Upper lobe of right lung (tissue), 1 donor: ENCODE data around the gene ADAP2. TPM values are rescaled to one million over a fixed set of nuclear protein-coding genes. Genes with fewer than 3 reads are reported as not detected.
A peak's percentile ranks its signal among the peaks of the same experiment; 100 is the strongest.

ENCODE experiments used
- ATAC-seq: fragments of 200-7000 bp; cut with Tn5 transposase; one replicate; pipeline ENCODE4 v1.9.1; 2020; ENCODE audit warnings: mild to moderate bottlenecking, moderate library complexity
- DNase-seq: peaks from one replicate; pipeline ENCODE4 v3.0.0-alpha.2; 2020
- H3K27ac ChIP-seq: fragments of 200-600 bp; one replicate; pipeline ENCODE4 v1.8.0; 2022
- H3K27me3 ChIP-seq: fragments of 200-600 bp; one replicate; pipeline ENCODE4 v1.8.0; 2022; ENCODE audit warnings: mild to moderate bottlenecking
- H3K36me3 ChIP-seq: fragments of 200-600 bp; one replicate; pipeline ENCODE4 v1.8.0; 2022
- H3K4me1 ChIP-seq: fragments of 200-600 bp; one replicate; pipeline ENCODE4 v1.8.0; 2022
- H3K4me3 ChIP-seq: fragments of 200-600 bp; one replicate; pipeline ENCODE4 v1.8.0; 2022; ENCODE audit warnings: mild to moderate bottlenecking
- H3K9me3 ChIP-seq: fragments of 200-600 bp; one replicate; pipeline ENCODE4 v1.8.0; 2022
- CTCF ChIP-seq: fragments of 200-600 bp; IDR thresholded peaks from one replicate; pipeline ENCODE4 v1.8.0; 2022; ENCODE audit warnings: antibody characterized with exemption
- intact Hi-C: fragments of 100-400 bp; cut with DNase I; formaldehyde crosslinking; loops from one replicate; pipeline ENCODE4 v1.11.0; 2022
- total RNA-seq: library from RNA; stranded (reverse); fragmentation: NEBNext Ultra II Directional; extraction: Animal tissue kit (Norgen Biotek cat#: 25700); gene quantifications from one replicate; pipeline ENCODE4 v1.2.1, GENCODE V29; 2021
- donor health status: DM: no; HTN: yes; CAD: no; lungs with severe emphysema.

ADAP2 gene
- total RNA-seq, 1 donor from 2014 or later = 19.8 TPM

- Histone ChIP-seq H3K4me1 (no peaks in the 10 kb centered on the region), H3K4me3 (no peak overlapping the region), H3K27ac (no peak overlapping the region), H3K36me3 (peaks cover 86% of the 10 kb centered on the region), H3K9me3 (no peaks in the 10 kb centered on the region), H3K27me3 (no peaks in the 10 kb centered on the region)
- DNase-seq (no peak), ATAC-seq (no peak)
- intact Hi-C loops = no loop called here
- no peak for TF ChIP-seq CTCF
Observed at GRCh38 chr17:30997842-30998241, 76.1 kb downstream of the ADAP2 start.

- TF ChIP-seq CTCF = no peak
- intact Hi-C loops = no loop called here
- Histone ChIP-seq H3K27ac (no peak overlapping the region), H3K4me1 (no peaks in the 10 kb centered on the region), H3K9me3 (no peaks in the 10 kb centered on the region), H3K27me3 (no peaks in the 10 kb centered on the region), H3K4me3 (no peak overlapping the region), H3K36me3 (peaks cover 56% of the 10 kb centered on the region)
- no peak for DNase-seq
- ATAC-seq = no peak
Observed at GRCh38 chr17:31002047-31002446, 80.3 kb downstream of the ADAP2 start.

- intact Hi-C loops = no loop called here
- peaks cover 3% of the 10 kb centered on the region for H3K4me1 ChIP-seq
- ATAC-seq = no peak
- no peak for DNase-seq
- H3K4me3 ChIP-seq = no peak overlapping the region
- no peaks in the 10 kb centered on the region for H3K9me3 ChIP-seq
- TF ChIP-seq CTCF = no peak
- H3K27ac ChIP-seq = no peak overlapping the region
- no peaks in the 10 kb centered on the region for H3K27me3 ChIP-seq
- H3K36me3 ChIP-seq = peaks cover 43% of the 10 kb centered on the region
Observed at GRCh38 chr17:31003225-31003866, 81.6 kb downstream of the ADAP2 start.

- DNase-seq = no peak
- TF ChIP-seq CTCF = no peak
- Histone ChIP-seq H3K36me3 (peaks cover 35% of the 10 kb centered on the region), H3K9me3 (no peaks in the 10 kb centered on the region), H3K4me3 (no peak overlapping the region), H3K27ac (no peak overlapping the region), H3K27me3 (no peaks in the 10 kb centered on the region), H3K4me1 (peaks cover 3% of the 10 kb centered on the region)
- intact Hi-C loops = no loop called here
- no peak for ATAC-seq
Observed at GRCh38 chr17:31004160-31004559, 82.4 kb downstream of the ADAP2 start.

- TF ChIP-seq CTCF = no peak
- DNase-seq (no peak), ATAC-seq (no peak)
- intact Hi-C loops = no loop called here
- Histone ChIP-seq H3K4me1 (peaks cover 3% of the 10 kb centered on the region), H3K36me3 (peaks cover 2% of the 10 kb centered on the region), H3K27me3 (no peaks in the 10 kb centered on the region), H3K4me3 (peak overlapping the region; percentile 66), H3K9me3 (no peaks in the 10 kb centered on the region), H3K27ac (peak overlapping the region; percentile 83)
Observed at GRCh38 chr17:31007695-31008373, 86.1 kb downstream of the ADAP2 start.
